Posterior vena cava (tissue), 2 donors: ENCODE results near the gene C1orf21. TPM values are rescaled to one million over a fixed set of nuclear protein-coding genes. Genes with fewer than 3 reads are reported as not detected.

Source experiments
- DNase-seq: peaks from one replicate; pipeline ENCODE4 v3.0.0-alpha.2; 2020; ENCODE audit warnings: low spot score
- intact Hi-C, 2 donors: fragments of 100-400 bp; cut with DNase I; formaldehyde crosslinking; loops; one replicate each; pipeline versions ENCODE4 v1.14.1 to v1.14.2; 2022 to 2023
- total RNA-seq, 2 donors: library from RNA; stranded (reverse); fragmentation: NEBNext Ultra II Directional; extraction: Animal tissue kit (Norgen Biotek cat#: 25700); gene quantifications; one replicate each; pipeline ENCODE4 v1.2.1, GENCODE V29; 2021
- donor health status: DM: yes; HTN: yes; CAD: no.
- donor health status: DM: yes; HTN: yes; CAD: no.

The C1orf21 gene
- total RNA-seq, 2 donors from 2014 or later: 64.5 to 69.3 TPM

- intact Hi-C loops: loop anchor here in 1 of 2 donors (10.0 kb wide), 1 partner anchor 74 kb away; no protein-coding TSS in a partner anchor
- no peak for DNase-seq
Measured at GRCh38 chr1:184559117-184559713, 172.4 kb downstream of the C1orf21 start.

GRCh38 chr1:184562806-184563205 is 176.0 kb downstream of the C1orf21 start:
- intact Hi-C loops: loop anchor here in 1 of 2 donors (10.0 kb wide), 1 partner anchor 178 kb away; the partner anchor contains the start of gene C1orf21
- DNase-seq: no peak

GRCh38 chr1:184563308-184563707 is 176.5 kb downstream of the C1orf21 start:
- no peak for DNase-seq
- intact Hi-C loops: loop anchor here in 1 of 2 donors (10.0 kb wide), 1 partner anchor 179 kb away; the partner anchor contains the start of gene C1orf21

- DNase-seq: no peak
- intact Hi-C loops: loop anchor here (5.0 to 10.0 kb wide), 2 partner anchors 180 to 182 kb away; partner anchors contain the start of gene C1orf21 (in 2 of the 2)
Measured at GRCh38 chr1:184567009-184567408, 180.2 kb downstream of the C1orf21 start.

- intact Hi-C loops: loop anchor here (5.0 to 10.0 kb wide), 2 partner anchors 180 to 183 kb away; partner anchors contain the start of gene C1orf21 (in 2 of the 2)
- no peak for DNase-seq
Measured at GRCh38 chr1:184567637-184568036, 180.8 kb downstream of the C1orf21 start.

GRCh38 chr1:184568148-184568547 is 181.3 kb downstream of the C1orf21 start:
- intact Hi-C loops: loop anchor here (5.0 to 10.0 kb wide), 2 partner anchors 181 to 183 kb away; partner anchors contain the start of gene C1orf21 (in 2 of the 2)
- DNase-seq: no peak

- DNase-seq: no peak
- intact Hi-C loops: loop anchor here (5.0 to 10.0 kb wide), 2 partner anchors 182 to 184 kb away; partner anchors contain the start of gene C1orf21 (in 2 of the 2)
Measured at GRCh38 chr1:184569106-184569505, 182.3 kb downstream of the C1orf21 start.

- intact Hi-C loops: no loop called here
Measured at GRCh38 chr1:184574588-184574987, 187.8 kb downstream of the C1orf21 start.

GRCh38 chr1:184576822-184577221 is 190.0 kb downstream of the C1orf21 start:
- intact Hi-C loops: no loop called here

More at GRCh38 chr1:184574588-184574987, 187.8 kb downstream of the C1orf21 start:
- no peak for DNase-seq

GRCh38 chr1:184577319-184577718 is 190.5 kb downstream of the C1orf21 start:
- DNase-seq: peak; percentile 70
- intact Hi-C loops: no loop called here

More at GRCh38 chr1:184576822-184577221, 190.0 kb downstream of the C1orf21 start:
- DNase-seq: no peak

GRCh38 chr1:184582411-184582810 is 195.6 kb downstream of the C1orf21 start:
- intact Hi-C loops: no loop called here

GRCh38 chr1:184583849-184584248 is 197.0 kb downstream of the C1orf21 start:
- intact Hi-C loops: no loop called here

More at GRCh38 chr1:184582411-184582810, 195.6 kb downstream of the C1orf21 start:
- no peak for DNase-seq

GRCh38 chr1:184588701-184589100 is 201.9 kb downstream of the C1orf21 start:
- DNase-seq: no peak
- intact Hi-C loops: no loop called here

More at GRCh38 chr1:184583849-184584248, 197.0 kb downstream of the C1orf21 start:
- DNase-seq: no peak

GRCh38 chr1:184590163-184590750 is 203.4 kb downstream of the C1orf21 start:
- DNase-seq: no peak
- intact Hi-C loops: no loop called here

GRCh38 chr1:184593597-184593996 is 206.8 kb downstream of the C1orf21 start:
- intact Hi-C loops: no loop called here
- no peak for DNase-seq

- no peak for DNase-seq
- intact Hi-C loops: no loop called here
Measured at GRCh38 chr1:184595596-184595995, 208.8 kb downstream of the C1orf21 start.

GRCh38 chr1:184596950-184597645 is 210.3 kb downstream of the C1orf21 start:
- intact Hi-C loops: no loop called here
- DNase-seq: no peak

GRCh38 chr1:184597650-184598357 is 211.0 kb downstream of the C1orf21 start:
- no peak for DNase-seq
- intact Hi-C loops: no loop called here
